ENCODE results near the gene CCDC78. TPM values are rescaled to one million over a fixed set of nuclear protein-coding genes. Genes with fewer than 3 reads are reported as not detected.

Gene CCDC78
- total and polyA plus RNA-seq, 2 of the 13 experiments (the other 11 are each of a cell fraction or from before 2014, with no cell fraction given) = 0.53 to 1.5 TPM

DNA sequence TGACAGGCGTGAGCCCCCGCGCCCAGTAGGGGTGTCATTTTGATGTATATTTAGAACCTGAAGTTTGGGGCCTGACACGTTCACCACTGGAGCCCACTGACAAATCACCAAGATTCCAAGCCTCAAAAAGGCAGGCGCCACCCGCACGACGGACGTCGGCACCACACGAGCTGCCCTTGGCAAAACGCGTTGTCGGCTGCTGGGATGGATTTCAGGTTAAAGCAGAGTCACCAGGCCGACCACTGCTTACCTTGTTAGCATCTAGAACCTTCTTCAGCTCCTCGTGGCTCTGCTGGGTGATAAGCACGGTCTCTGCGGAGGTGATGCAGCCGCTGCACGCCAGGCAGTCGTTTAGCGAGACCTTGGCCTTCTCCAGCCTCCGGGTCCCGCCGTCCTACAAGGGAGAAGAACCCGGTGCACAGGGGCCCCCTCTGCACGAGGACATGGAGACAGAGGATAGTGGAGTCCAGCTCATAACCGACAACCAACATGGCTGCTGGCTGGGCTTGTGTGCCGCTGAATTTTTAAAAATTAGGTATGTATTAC is 10.8 kb upstream of the CCDC78 start:
- H3K36me3 ChIP-seq (replicated peaks in 1 of 2; ENCODE audit: control insufficient read depth in 1 of 2, insufficient read depth in 2 of 2, low read length in 2 of 2) = peaks cover 3 to 25% of the 10 kb centered on the region in 2 experiments; a peak in 2 of 5 replicates
- no peak for FAIRE-seq
- peaks cover 18% of the 10 kb centered on the region for H3K4me1 ChIP-seq (ENCODE audit: insufficient read depth, low read length)
- H3K9ac ChIP-seq (ENCODE audit: insufficient read depth, low read depth, low read length) = no peak overlapping the region
- TF ChIP-seq NCOA1 (CRISPR knock-in tag; IDR thresholded peaks at IDR 0.05) (no peak), NBN (conservative IDR thresholded peaks at IDR 0.05) (no peak), BRD4 (CRISPR knock-in tag; IDR thresholded peaks at IDR 0.05) (no peak), KAT8 (CRISPR knock-in tag; IDR thresholded peaks at IDR 0.05) (no peak), NR1H2 (CRISPR knock-in tag; IDR thresholded peaks at IDR 0.05; ENCODE audit: borderline replicate concordance, low read depth) (no peak), RBAK (CRISPR knock-in tag; IDR thresholded peaks at IDR 0.05) (no peak)
- in situ Hi-C loops (cut with HindIII; ENCODE audit: extremely low pct_ligation_motif_present, low pct_unique_long_range_greater_than_20kb) (no loop called here), intact Hi-C loops (cut with micrococcal nuclease; ENCODE audit: unreplicated experiment) (no loop called here)
- H3K27me3 ChIP-seq (ENCODE audit: control insufficient read depth in 1 of 2, insufficient read depth in 2 of 2, low read length in 2 of 2) = no peaks in the 10 kb centered on the region
- no peak overlapping the region for H3K4me2 ChIP-seq (ENCODE audit: low read depth, low read length)
- no peak overlapping the region for H3K4me3 ChIP-seq (replicated peaks in 1 of 3; ENCODE audit: insufficient read depth in 1 of 3, low read depth in 2 of 3, low read length in 3 of 3)
- 0 out of 2 replicates have a peak, but pooled peaks cover 2% of the 10 kb centered on the region for H4K20me1 ChIP-seq (ENCODE audit: insufficient read depth, low read length)
- no peak overlapping the region for H3K27ac ChIP-seq (ENCODE audit: extremely low read length, insufficient read depth, low read length)
- POLR2A ChIA-PET = no interaction called here
- DNase-seq (ENCODE audit: low spot score) = no peak
- whole genome bisulfite sequencing (ENCODE audit: low lambda C conversion rate) = 94% methylated on average over 28 of the region's 29 CpGs
- no peaks in the 10 kb centered on the region for H3K79me2 ChIP-seq (ENCODE audit: insufficient read depth, low read length)
- ATAC-seq = no peak
- no peaks in the 10 kb centered on the region for H3K9me3 ChIP-seq (ENCODE audit: low read length)
- H2AFZ ChIP-seq (ENCODE audit: low read length) = no peak overlapping the region
- CTCF ChIA-PET (ENCODE audit: low intra/inter-chr PET ratio, low total read pairs) = interaction anchor here (1.3 kb wide), 1 partner anchor 26 kb away, joined by 3 read pairs; no protein-coding TSS in a partner anchor
- BruUV-seq (replicated peaks) = no TSS peak

DNA sequence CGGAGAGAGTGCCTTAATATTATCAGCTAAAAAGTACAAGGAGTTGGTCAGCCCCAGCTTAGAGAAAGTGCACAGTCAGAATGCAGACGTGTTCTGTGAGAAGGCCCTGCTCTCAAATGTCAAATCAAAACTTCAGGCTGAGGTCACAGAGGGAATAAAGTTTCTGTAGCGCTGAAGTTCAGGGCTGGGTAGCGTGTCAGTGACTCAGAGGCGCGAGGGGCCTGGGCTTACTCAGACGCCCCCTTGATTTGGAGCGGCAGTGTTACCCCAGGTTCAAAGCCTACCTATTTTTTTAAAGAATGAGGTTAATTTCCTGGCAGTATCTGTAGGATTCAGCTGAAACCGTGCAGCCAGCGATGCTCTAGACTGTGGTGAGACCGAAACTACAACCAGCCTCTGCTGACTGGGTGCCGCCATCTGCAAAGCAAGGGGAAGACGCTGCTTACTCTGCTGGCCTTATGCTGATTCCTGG is 9.8 kb upstream of the CCDC78 start:
- Histone ChIP-seq H3K9me3 (ENCODE audit: low read length) (no peaks in the 10 kb centered on the region), H4K20me1 (ENCODE audit: insufficient read depth, low read length) (0 out of 2 replicates have a peak, but pooled peaks cover 2% of the 10 kb centered on the region), H3K27me3 (ENCODE audit: control insufficient read depth in 1 of 2, insufficient read depth in 2 of 2, low read length in 2 of 2) (no peaks in the 10 kb centered on the region), H3K4me3 (replicated peaks in 1 of 3; ENCODE audit: insufficient read depth in 1 of 3, low read depth in 2 of 3, low read length in 3 of 3) (no peak overlapping the region), H3K79me2 (ENCODE audit: insufficient read depth, low read length) (no peaks in the 10 kb centered on the region), H3K9ac (ENCODE audit: insufficient read depth, low read depth, low read length) (no peak overlapping the region), H3K36me3 (replicated peaks in 1 of 2; ENCODE audit: control insufficient read depth in 1 of 2, insufficient read depth in 2 of 2, low read length in 2 of 2) (peaks cover 3 to 25% of the 10 kb centered on the region in 2 experiments; a peak in 2 of 5 replicates), H2AFZ (ENCODE audit: low read length) (no peak overlapping the region), H3K4me2 (ENCODE audit: low read depth, low read length) (no peak overlapping the region), H3K4me1 (ENCODE audit: insufficient read depth, low read length) (peaks cover 10% of the 10 kb centered on the region), H3K27ac (ENCODE audit: extremely low read length, insufficient read depth, low read length) (no peak overlapping the region)
- ChIA-PET POLR2A (no interaction called here), CTCF (ENCODE audit: low intra/inter-chr PET ratio, low total read pairs) (interaction anchor here (1.3 kb wide), 1 partner anchor 25 kb away, joined by 3 read pairs; no protein-coding TSS in a partner anchor)
- TF ChIP-seq REXO4 (CRISPR knock-in tag; IDR thresholded peaks at IDR 0.05; ENCODE audit: borderline replicate concordance) = no peak
- no peak for TF ChIP-seq NRL (CRISPR knock-in tag; IDR thresholded peaks at IDR 0.05; ENCODE audit: borderline replicate concordance)
- TF ChIP-seq DR1 (CRISPR knock-in tag; IDR thresholded peaks at IDR 0.05) = no peak
- no peak for TF ChIP-seq PHF21A (CRISPR knock-in tag; IDR thresholded peaks at IDR 0.05)
- TF ChIP-seq ZBTB38 (CRISPR knock-in tag; IDR thresholded peaks at IDR 0.05) = no peak
- no peak for TF ChIP-seq ZNF343 (CRISPR knock-in tag; IDR thresholded peaks at IDR 0.05)
- TF ChIP-seq ZFAT (CRISPR knock-in tag; conservative IDR thresholded peaks at IDR 0.05) = no peak
- no peak for TF ChIP-seq ZNF552 (CRISPR knock-in tag; IDR thresholded peaks at IDR 0.05; ENCODE audit: borderline replicate concordance)
- no peak for TF ChIP-seq RARA (CRISPR knock-in tag; IDR thresholded peaks at IDR 0.05)
- in situ Hi-C loops (cut with HindIII; ENCODE audit: extremely low pct_ligation_motif_present, low pct_unique_long_range_greater_than_20kb) = no loop called here
- FAIRE-seq (no peak), DNase-seq (ENCODE audit: low spot score) (no peak), ATAC-seq (no peak)
- BruUV-seq (replicated peaks) = no TSS peak
- intact Hi-C loops (cut with micrococcal nuclease; ENCODE audit: unreplicated experiment) = no loop called here
- WGBS (ENCODE audit: low lambda C conversion rate) = 97% methylated on average over 12 of the region's 13 CpGs
